ENCODE results near the gene LATS2.

LATS2 gene

GRCh38 chr13:21014502-21015170 lies 46.8 kb downstream of the LATS2 start:
- DNase-seq (no peak), ATAC-seq (ENCODE audit: insufficient read depth, low read depth) (no peak)
- Histone ChIP-seq H3K4me3 (ENCODE audit: low read depth in 1 of 2, low read length in 2 of 2) (no peak overlapping the region), H3K27me3 (ENCODE audit: insufficient read depth, low read length, poor library complexity) (no peaks in the 10 kb centered on the region), H3K27ac (ENCODE audit: low read length) (no peak overlapping the region), H2AFZ (ENCODE audit: low read depth, low read length) (no peak overlapping the region), H3K9ac (ENCODE audit: low read depth, low read length) (no peak overlapping the region), H3K79me2 (ENCODE audit: insufficient read depth, low read length) (no peaks in the 10 kb centered on the region), H3K4me2 (ENCODE audit: insufficient read depth, low read length) (no peak overlapping the region), H4K20me1 (ENCODE audit: insufficient read depth, low read length) (no peaks in the 10 kb centered on the region), H3K4me1 (ENCODE audit: insufficient read depth, low read length) (no peaks in the 10 kb centered on the region), H3K36me3 (ENCODE audit: insufficient read depth, low read length) (no peaks in the 10 kb centered on the region), H3K9me3 (ENCODE audit: insufficient read depth, low read length, severe bottlenecking) (no peaks in the 10 kb centered on the region)
- TF ChIP-seq EZH2 (IDR thresholded peaks at IDR 0.05; ENCODE audit: borderline replicate concordance, low read depth, low read length, severe bottlenecking) (no peak), CTCF (IDR thresholded peaks at IDR 0.05; ENCODE audit: borderline replicate concordance, extremely low read depth, low read length, poor library complexity, severe bottlenecking) (no peak)

- Histone ChIP-seq H3K36me3 (ENCODE audit: insufficient read depth, low read length) (no peaks in the 10 kb centered on the region), H3K9ac (ENCODE audit: low read depth, low read length) (no peak overlapping the region), H3K4me2 (ENCODE audit: insufficient read depth, low read length) (no peak overlapping the region), H3K9me3 (ENCODE audit: insufficient read depth, low read length, severe bottlenecking) (no peaks in the 10 kb centered on the region), H3K79me2 (ENCODE audit: insufficient read depth, low read length) (no peaks in the 10 kb centered on the region), H3K27ac (ENCODE audit: low read length) (no peak overlapping the region), H2AFZ (ENCODE audit: low read depth, low read length) (no peak overlapping the region), H4K20me1 (ENCODE audit: insufficient read depth, low read length) (no peaks in the 10 kb centered on the region), H3K4me1 (ENCODE audit: insufficient read depth, low read length) (no peaks in the 10 kb centered on the region), H3K4me3 (ENCODE audit: low read depth in 1 of 2, low read length in 2 of 2) (no peak overlapping the region), H3K27me3 (ENCODE audit: insufficient read depth, low read length, poor library complexity) (no peaks in the 10 kb centered on the region)
- TF ChIP-seq EZH2 (IDR thresholded peaks at IDR 0.05; ENCODE audit: borderline replicate concordance, low read depth, low read length, severe bottlenecking): no peak
- no peak for TF ChIP-seq CTCF (IDR thresholded peaks at IDR 0.05; ENCODE audit: borderline replicate concordance, extremely low read depth, low read length, poor library complexity, severe bottlenecking)
- no peak for ATAC-seq (ENCODE audit: insufficient read depth, low read depth)
- no peak for DNase-seq
Observed at GRCh38 chr13:21014139-21014501, 47.3 kb downstream of the LATS2 start.

- Histone ChIP-seq H3K9me3 (ENCODE audit: insufficient read depth, low read length, severe bottlenecking) (no peaks in the 10 kb centered on the region), H3K9ac (ENCODE audit: low read depth, low read length) (no peak overlapping the region), H3K4me3 (ENCODE audit: low read depth in 1 of 2, low read length in 2 of 2) (no peak overlapping the region), H3K27ac (ENCODE audit: low read length) (no peak overlapping the region), H3K4me1 (ENCODE audit: insufficient read depth, low read length) (no peaks in the 10 kb centered on the region), H3K79me2 (ENCODE audit: insufficient read depth, low read length) (no peaks in the 10 kb centered on the region), H3K27me3 (ENCODE audit: insufficient read depth, low read length, poor library complexity) (no peaks in the 10 kb centered on the region), H3K4me2 (ENCODE audit: insufficient read depth, low read length) (no peak overlapping the region), H2AFZ (ENCODE audit: low read depth, low read length) (no peak overlapping the region), H3K36me3 (ENCODE audit: insufficient read depth, low read length) (no peaks in the 10 kb centered on the region), H4K20me1 (ENCODE audit: insufficient read depth, low read length) (no peaks in the 10 kb centered on the region)
- no peak for ATAC-seq (ENCODE audit: insufficient read depth, low read depth)
- no peak for TF ChIP-seq CTCF (IDR thresholded peaks at IDR 0.05; ENCODE audit: borderline replicate concordance, extremely low read depth, low read length, poor library complexity, severe bottlenecking)
- no peak for DNase-seq
Observed at GRCh38 chr13:21013682-21014038, 47.7 kb downstream of the LATS2 start.

All from DND-41 (cell line).